ENCODE data around the gene EXTL2.

- TF ChIP-seq CTCF (IDR thresholded peaks at IDR 0.05) (no peak), POLR2A (IDR thresholded peaks at IDR 0.05) (no peak)
Observed at GRCh38 chr1:100941098-100941527, 46.5 kb upstream of the EXTL2 start.
